HG02763 (cell line): ENCODE results near the gene CGA.
"Not testable (repeated sequence)": the region's sequence is repeated elsewhere in the genome, so short reads cannot be mapped to it uniquely, and the experiment has no call there.

Experiments used
- ATAC-seq: cut with Tn5 transposase; IDR thresholded peaks from one replicate; pipeline ENCODE4 v1.9.1; 2021; ENCODE audit warnings: mild to moderate bottlenecking, moderate library complexity; ENCODE audit not compliant: unreplicated experiment

Gene CGA

GRCh38 chr6:87095087-87095509 is at the start of gene CGA:
Gene CGA, minus strand, starts transcription at chr6:87095106. Its CDS starts 6,906 bp downstream, at chr6:87088200.
- no peak for ATAC-seq

GRCh38 chr6:87139927-87140326 is 45.0 kb upstream of the CGA start:
- not testable (repeated sequence) for ATAC-seq

- no peak for ATAC-seq
Measured at GRCh38 chr6:87139236-87139635, 44.3 kb upstream of the CGA start.

DNA sequence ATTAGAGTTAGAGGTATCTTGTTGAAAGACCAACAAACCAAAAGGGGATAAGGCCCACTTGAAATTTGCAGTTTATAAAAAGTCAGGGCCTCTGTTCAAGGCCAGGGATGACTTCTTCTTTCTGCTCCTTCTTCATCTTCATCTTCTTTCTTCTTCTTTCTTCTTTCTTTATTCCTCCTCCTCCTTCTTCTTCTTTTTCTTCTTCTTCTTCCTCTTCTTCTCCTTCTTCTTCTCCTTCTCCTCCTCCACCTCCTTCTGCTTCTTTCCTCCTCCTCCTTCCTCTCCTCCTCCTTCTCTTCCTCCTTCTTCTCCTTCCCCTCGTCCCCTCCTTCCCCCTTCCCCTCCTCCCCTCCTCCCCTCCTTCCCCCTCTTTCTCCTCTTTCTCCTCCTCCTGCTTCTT is 42.1 kb upstream of the CGA start:
- no peak for ATAC-seq

- ATAC-seq = no peak
Measured at GRCh38 chr6:87127737-87128136, 32.8 kb upstream of the CGA start.

DNA sequence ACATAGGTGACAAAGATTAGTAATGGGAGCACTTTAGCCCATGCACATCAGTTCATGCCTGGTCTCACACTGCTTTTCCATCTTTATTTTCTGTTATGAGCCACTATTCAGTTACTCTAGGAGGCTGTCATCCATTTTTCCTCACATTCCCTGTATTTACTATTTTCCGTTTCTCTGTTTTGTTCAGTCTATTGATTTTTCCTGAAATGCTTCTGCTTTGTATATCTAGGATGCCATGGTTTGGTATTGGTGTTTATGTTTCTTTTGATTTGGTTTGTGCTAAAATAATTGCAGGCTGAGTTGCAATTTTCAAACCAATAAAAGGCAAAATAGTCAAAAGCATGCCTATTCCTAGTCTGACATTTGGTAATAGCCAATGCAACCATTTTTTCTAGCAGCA is 31.6 kb upstream of the CGA start:
- ATAC-seq = no peak

GRCh38 chr6:87124074-87124473 is 29.2 kb upstream of the CGA start:
- ATAC-seq = no peak

DNA sequence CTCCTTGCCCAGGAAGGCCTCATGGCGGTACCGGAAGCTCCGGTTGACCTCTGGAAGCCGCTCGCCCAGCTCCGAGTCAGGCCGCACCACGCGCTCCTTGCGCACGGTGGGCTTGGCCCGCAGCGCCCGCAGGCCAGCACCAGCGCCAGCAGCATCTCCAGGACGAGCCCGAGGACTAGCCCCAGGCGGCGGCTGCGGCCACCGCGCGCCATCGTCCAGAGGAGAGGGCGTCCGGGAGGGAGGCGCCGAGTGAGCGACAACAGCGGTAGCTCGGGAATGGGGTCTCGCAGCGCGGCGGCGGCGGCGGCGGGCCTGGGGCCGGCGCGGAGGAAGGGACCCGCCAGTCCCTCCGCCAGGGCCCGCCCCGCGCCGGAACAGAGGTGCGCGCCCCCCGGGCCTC is 27.6 kb upstream of the CGA start:
- no peak for ATAC-seq

DNA sequence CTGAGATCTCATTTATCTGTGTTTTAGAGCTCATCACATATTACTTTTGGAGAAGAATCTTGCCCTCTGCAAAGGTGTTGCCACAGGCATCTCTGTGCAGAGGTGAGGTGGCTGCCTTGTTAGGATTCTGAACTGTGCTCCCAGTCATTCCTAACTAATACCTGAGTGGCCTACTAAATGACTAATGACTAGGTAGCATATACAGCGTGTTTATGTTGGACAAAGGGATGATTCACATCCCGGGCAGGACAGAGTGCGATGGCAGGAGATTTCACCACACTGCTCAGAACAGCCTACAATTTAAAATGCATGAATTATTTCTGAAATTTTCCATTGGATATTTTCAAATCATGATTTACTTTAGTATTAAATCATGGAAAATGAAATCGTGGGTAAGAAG is 23.1 kb upstream of the CGA start:
- no peak for ATAC-seq

DNA sequence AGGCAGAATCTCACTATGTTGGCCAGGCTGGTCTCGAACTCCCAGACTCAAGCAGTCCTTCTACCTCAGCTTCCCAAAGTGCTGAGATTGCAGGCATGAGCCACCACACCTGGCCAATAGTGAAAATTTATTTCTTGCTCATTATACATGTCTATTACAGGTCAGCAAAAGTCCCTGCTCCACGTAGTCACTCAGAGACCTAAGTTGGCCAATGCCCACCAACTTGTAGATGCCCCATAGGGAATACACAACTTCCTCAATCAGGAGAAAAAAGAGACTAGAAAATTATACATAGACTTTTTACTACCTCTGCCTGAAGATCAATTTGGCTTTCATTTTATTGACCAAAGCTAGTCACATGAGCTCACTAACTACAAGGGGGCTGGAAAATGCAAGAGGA is 22.0 kb upstream of the CGA start:
- no peak for ATAC-seq

- ATAC-seq = peak; percentile 72
Measured at GRCh38 chr6:87115402-87116135, 20.7 kb upstream of the CGA start.

GRCh38 chr6:87110636-87111035 is 15.7 kb upstream of the CGA start:
- no peak for ATAC-seq

GRCh38 chr6:87105823-87106222 is 10.9 kb upstream of the CGA start:
- no peak for ATAC-seq

GRCh38 chr6:87104667-87105066 is 9.8 kb upstream of the CGA start:
- ATAC-seq = no peak

DNA sequence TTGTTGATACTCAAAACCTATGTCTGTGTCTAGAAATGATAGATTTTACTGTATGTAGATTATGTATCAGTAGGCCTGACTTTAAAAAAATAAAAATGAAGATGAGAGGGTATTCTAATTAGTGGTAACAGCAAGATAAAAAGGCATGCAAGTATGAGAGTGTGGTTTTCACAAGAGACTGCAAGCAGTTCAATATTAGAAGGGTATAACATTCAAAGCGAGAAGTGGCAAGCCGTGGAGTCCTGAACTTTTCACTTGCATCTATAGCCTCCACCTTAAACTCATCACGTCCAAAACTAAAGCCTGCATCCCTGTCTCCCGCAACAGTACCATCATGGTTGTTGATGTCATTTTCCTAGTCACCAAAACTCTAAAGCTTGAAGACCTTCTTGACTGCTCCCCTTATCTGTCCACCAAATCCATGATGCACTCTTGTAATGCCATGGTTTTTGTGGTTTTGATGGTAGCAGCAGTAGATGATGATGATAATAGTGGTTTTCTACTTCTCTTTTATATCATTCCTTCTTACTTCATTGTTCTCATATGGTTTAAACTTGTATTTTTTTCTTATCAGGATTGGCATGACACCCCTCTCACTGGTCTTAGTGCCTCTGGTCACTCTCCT is 9.2 kb upstream of the CGA start:
- ATAC-seq = no peak

DNA sequence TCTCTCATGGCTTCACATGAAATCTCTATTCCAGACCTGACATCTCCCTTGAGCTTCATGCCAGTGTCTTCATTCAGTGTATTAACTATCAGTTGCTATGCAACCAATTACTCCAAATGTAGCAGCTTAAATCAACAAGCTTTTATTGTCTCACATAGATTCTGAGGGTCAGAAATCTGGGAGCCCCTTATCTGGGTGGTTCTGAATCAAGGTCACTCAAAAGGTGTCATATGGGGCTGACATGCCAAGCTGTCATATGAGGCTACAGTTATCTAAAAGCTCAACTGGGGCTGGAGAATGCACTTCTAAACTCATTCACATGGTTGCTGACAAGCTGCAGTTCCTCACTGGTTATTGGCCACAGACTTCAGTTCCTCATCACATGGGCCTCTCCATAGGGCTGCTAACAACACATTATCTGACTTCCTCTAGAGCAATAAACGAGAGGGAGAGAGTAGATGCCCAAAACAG is 7.3 kb upstream of the CGA start:
- ATAC-seq = no peak

DNA sequence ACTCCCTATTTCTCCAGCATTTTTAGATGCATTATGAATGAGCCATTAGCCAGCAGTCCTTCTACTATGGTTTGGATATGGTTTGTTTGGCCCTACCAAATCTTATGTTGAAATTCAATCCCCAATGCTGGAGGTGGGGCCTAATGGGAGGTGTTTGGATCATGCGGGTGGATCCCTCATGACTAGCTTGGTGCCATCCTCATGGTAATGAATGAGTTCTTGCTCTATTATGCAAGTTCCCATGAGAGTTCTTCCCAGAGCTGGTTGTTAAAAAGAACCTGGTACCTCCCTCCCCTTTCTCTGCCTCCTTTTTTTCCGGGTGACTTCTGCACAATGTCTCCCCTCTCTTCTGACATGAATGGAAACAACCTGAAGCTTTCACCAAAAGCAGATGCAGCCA is 6.2 kb upstream of the CGA start:
- ATAC-seq = no peak

- no peak for ATAC-seq
Measured at GRCh38 chr6:87100216-87100615, 5.3 kb upstream of the CGA start.

DNA sequence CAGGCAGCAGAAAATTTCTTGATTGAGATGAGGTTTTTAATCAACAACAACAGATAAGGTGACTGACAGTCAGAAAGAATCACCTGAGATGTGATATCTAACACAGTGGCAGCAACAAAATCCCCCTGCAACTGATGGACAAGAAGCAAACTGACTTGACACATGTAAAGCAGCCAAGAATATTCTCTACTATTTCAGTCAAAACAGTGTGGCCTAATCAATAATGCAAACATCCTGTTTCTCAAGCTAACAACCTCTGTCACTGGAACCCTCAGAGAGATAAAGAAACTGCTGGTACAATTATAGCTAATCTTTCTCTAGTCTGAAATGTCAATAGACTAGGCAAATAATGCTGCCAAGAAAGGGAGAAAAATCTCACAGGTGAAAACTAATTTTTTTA is 4.6 kb upstream of the CGA start:
- ATAC-seq = peak; percentile 83

- ATAC-seq = no peak
Measured at GRCh38 chr6:87094576-87094975, 330 bp downstream of the CGA start.

DNA sequence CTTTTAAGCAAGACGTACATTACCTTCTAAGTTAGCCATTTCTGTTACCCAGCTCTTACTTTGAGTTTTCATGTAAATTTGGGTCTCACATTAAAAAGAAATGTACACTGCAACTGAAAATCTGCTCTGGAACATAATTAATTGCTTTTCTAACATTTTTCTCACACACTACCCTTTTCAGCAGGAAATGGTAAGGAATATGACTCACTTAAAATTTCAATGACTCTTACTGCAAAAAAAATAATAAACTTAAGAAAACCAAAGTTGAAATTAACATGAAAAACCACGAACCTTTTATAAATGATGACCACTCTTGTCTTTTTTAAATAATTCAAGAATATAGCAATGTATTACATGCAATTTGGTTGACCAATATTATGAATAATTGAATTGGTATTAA is 1.3 kb downstream of the CGA start:
- ATAC-seq = no peak

DNA sequence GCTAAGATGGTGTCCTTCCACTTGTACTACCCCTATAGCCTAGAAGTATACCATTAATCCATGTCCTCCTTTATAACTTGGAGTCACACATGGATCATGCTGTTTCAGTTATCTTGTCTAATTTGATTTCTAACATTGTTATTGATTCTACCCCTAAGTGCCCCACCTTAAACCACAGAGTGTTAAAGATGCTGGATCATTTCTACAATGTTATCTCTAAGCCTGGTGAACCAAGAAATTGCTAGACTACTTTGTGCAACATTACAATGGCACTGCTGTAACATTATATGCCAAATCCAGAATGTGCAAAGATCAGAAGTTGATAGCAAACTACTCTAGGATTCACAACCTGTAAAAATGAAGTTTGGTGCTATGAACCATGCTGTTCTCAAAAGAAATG is 1.7 kb downstream of the CGA start:
- no peak for ATAC-seq

DNA sequence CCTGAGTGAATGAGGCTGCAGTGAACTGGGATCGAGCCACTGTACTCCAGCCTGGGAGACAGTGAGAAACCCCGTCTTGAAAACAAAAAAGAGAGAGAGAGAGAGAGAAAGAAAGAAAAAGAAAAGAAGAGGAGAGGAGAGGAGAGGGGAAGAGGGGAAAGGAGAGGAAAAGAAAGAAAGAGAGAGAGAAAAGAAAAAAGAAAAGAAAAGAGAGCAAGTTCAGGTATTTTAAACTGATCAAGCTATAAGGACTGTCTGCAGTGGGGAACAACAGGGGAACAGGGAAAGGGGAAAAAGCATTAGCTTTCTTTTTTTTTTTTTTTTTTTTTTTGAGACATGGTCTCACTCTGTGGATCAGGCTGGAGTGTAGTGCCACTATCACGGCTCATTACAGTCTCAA is 2.5 kb downstream of the CGA start:
- ATAC-seq = no peak
